ENCODE data around the gene KLF7. TPM values are rescaled to one million over a fixed set of nuclear protein-coding genes. Genes with fewer than 3 reads are reported as not detected.

Gene KLF7
- total and polyA plus RNA-seq, 2 donors (not counting 3 experiments of a cell fraction or from before 2014, with no cell fraction given), result 32.8 to 42.9 TPM

- no peak for DNase-seq (ENCODE audit: low read depth, low spot score)
- H3K36me3 ChIP-seq (ENCODE audit: control insufficient read depth in 2 of 2, extremely low read depth in 1 of 2, insufficient read depth in 2 of 2, low read length in 2 of 2), result peaks cover 0 to 1% of the 10 kb centered on the region in 2 experiments
- no peak overlapping the region for H3K9ac ChIP-seq (replicated peaks; ENCODE audit: extremely low read depth, insufficient read depth, low read length)
- intact Hi-C loops (cut with micrococcal nuclease), result no loop called here
- H3K4me1 ChIP-seq (ENCODE audit: control insufficient read depth, extremely low read depth, insufficient read depth, low read length), result peaks cover 9% of the 10 kb centered on the region
- FAIRE-seq, result no peak
- dilution Hi-C loops (cut with MboI; ENCODE audit: extremely low pct_ligation_motif_present, low sequenced_read_pairs), result no loop called here
- POLR2A ChIA-PET, result no interaction called here
- no peak overlapping the region for H3K4me3 ChIP-seq (replicated peaks in 1 of 3; ENCODE audit: insufficient read depth in 1 of 3, low read depth in 1 of 3, low read length in 3 of 3)
- no TSS peak for BruUV-seq (replicated peaks)
- no peak overlapping the region for H3K4me2 ChIP-seq (ENCODE audit: insufficient read depth, low read length)
- no peak overlapping the region for H3K27ac ChIP-seq (ENCODE audit: insufficient read depth, low read depth, low read length)
- H3K27me3 ChIP-seq (ENCODE audit: control insufficient read depth in 2 of 2, insufficient read depth in 2 of 2, low read length in 2 of 2), result no peaks in the 10 kb centered on the region
- CTCF ChIA-PET, result no interaction called here
- no peak overlapping the region for H2AFZ ChIP-seq (ENCODE audit: low read depth, low read length)
- H4K20me1 ChIP-seq (replicated peaks; ENCODE audit: control insufficient read depth, extremely low read depth, insufficient read depth, low read length), result no peaks in the 10 kb centered on the region
- H3K9me1 ChIP-seq (replicated peaks; ENCODE audit: control insufficient read depth, extremely low read depth, insufficient read depth, low read length), result no peaks in the 10 kb centered on the region
- H3K79me2 ChIP-seq (ENCODE audit: control insufficient read depth, insufficient read depth, low read length), result peaks cover 93% of the 10 kb centered on the region
- no peaks in the 10 kb centered on the region for H3K9me3 ChIP-seq (replicated peaks; ENCODE audit: control insufficient read depth, insufficient read depth, low read length)
- no peak for TF ChIP-seq EZH2 (IDR thresholded peaks at IDR 0.05; ENCODE audit: borderline replicate concordance, low read depth, low read length, severe bottlenecking)
- no peak for TF ChIP-seq FOS (IDR thresholded peaks at IDR 0.05; ENCODE audit: borderline replicate concordance, insufficient read depth, low read length)
- TF ChIP-seq POLR2AphosphoS5 (IDR thresholded peaks at IDR 0.05; ENCODE audit: insufficient read depth, low read depth, low read length), result no peak
- no peak for TF ChIP-seq JUN (IDR thresholded peaks at IDR 0.05; ENCODE audit: borderline replicate concordance, insufficient read depth, insufficient read length, low read depth)
- TF ChIP-seq MYC (IDR thresholded peaks at IDR 0.05; ENCODE audit: low read depth, low read length), result no peak
- no peak for TF ChIP-seq POLR2A (IDR thresholded peaks at IDR 0.05; ENCODE audit: low read depth, low read length)
- no peak for TF ChIP-seq GATA2 (IDR thresholded peaks at IDR 0.05; ENCODE audit: insufficient read depth, insufficient read length, low read depth, low read length)
- TF ChIP-seq CTCF (IDR thresholded peaks at IDR 0.05; ENCODE audit: extremely low read depth in 1 of 2, insufficient read depth in 1 of 2, low read depth in 1 of 2, low read length in 2 of 2), result no peak
- no peak for TF ChIP-seq MAX (IDR thresholded peaks at IDR 0.05; ENCODE audit: insufficient read depth, insufficient read length)
Measured at GRCh38 chr2:207112785-207113184, 53.0 kb downstream of the KLF7 start.
